SU-DHL-6 (cell line): ENCODE measurements around the gene SPACDR.

Experiments used
- H2AFZ ChIP-seq: fragments of 200-600 bp; sonication (generic); 2 replicates; pipeline ENCODE4 v1.6.1; 2014; ENCODE audit warnings: low read depth, mild to moderate bottlenecking, moderate library complexity, mixed read lengths, antibody characterized with exemption, low read length; ENCODE audit not compliant: severe bottlenecking
- H3F3A ChIP-seq: fragments of 200-600 bp; shearing (Covaris generic); 2 replicates; pipeline ENCODE4 v1.6.0; 2016; ENCODE audit warnings: antibody characterized with exemption, mild to moderate bottlenecking; ENCODE audit not compliant: insufficient read depth
- H3K27ac ChIP-seq: fragments of 200-600 bp; sonication (generic); 2 replicates; pipeline ENCODE4 v1.5.1; 2016; ENCODE audit warnings: low read depth, mild to moderate bottlenecking, low read length, moderate library complexity, mixed read lengths
- H3K27me3 ChIP-seq: fragments of 200-600 bp; sonication (generic), shearing (Covaris generic); 2 replicates; pipeline ENCODE4 v1.6.0; 2014; ENCODE audit warnings: mild to moderate bottlenecking, low read length
- H3K36me3 ChIP-seq: fragments of 200-600 bp; sonication (generic); 2 replicates; pipeline ENCODE4 v1.6.1; 2014; ENCODE audit warnings: mild to moderate bottlenecking, low read length, mixed read lengths
- H3K4me2 ChIP-seq: fragments of 300-600, 200-600 bp; shearing (Covaris generic), sonication (generic); 2 replicates; pipeline ENCODE4 v1.6.0; 2014; ENCODE audit warnings: low read length, low read depth, mild to moderate bottlenecking; ENCODE audit not compliant: poor library complexity, severe bottlenecking
- H3K4me3 ChIP-seq: fragments of 200-600 bp; sonication (generic); 2 replicates; pipeline ENCODE4 v1.5.1; 2014; ENCODE audit warnings: antibody characterized with exemption, low read length, mild to moderate bottlenecking, mixed read lengths; ENCODE audit not compliant: insufficient read depth, poor library complexity, severe bottlenecking
- H3K79me2 ChIP-seq: fragments of 200-600 bp; sonication (generic); 2 replicates; pipeline ENCODE4 v1.6.1; 2014; ENCODE audit warnings: mild to moderate bottlenecking, low read length, moderate library complexity; ENCODE audit not compliant: insufficient read depth
- H3K9ac ChIP-seq: fragments of 200-600 bp; sonication (generic); 2 replicates; pipeline ENCODE4 v1.7.0; 2014; ENCODE audit warnings: mild to moderate bottlenecking, low read length
- H3K9me2 ChIP-seq: fragments of 200-600 bp; sonication (generic); replicated peaks from 2 replicates; pipeline ENCODE4 v1.6.1; 2014; ENCODE audit warnings: low read length; ENCODE audit not compliant: insufficient read depth
- H3K9me3 ChIP-seq: fragments of 200-600 bp; sonication (generic); 2 replicates; pipeline ENCODE4 v1.6.1; 2014; ENCODE audit warnings: low read length, mixed read lengths; ENCODE audit not compliant: insufficient read depth
- H4K20me1 ChIP-seq: fragments of 200-600 bp; sonication (generic); 2 replicates; pipeline ENCODE4 v1.6.1; 2014; ENCODE audit warnings: low read depth, mild to moderate bottlenecking, antibody characterized with exemption, low read length, moderate library complexity, mixed read lengths
- CTCF ChIP-seq: fragments of 200-600 bp; sonication (generic); IDR thresholded peaks from one replicate; pipeline ENCODE4 v1.5.1; 2017; ENCODE audit warnings: antibody characterized with exemption, mild to moderate bottlenecking, low read length, moderate library complexity; ENCODE audit not compliant: insufficient read depth, poor library complexity, severe bottlenecking
- EZH2phosphoT487 ChIP-seq: fragments of 200-600 bp; sonication (generic), shearing (Covaris generic); conservative IDR thresholded peaks from 2 replicates; pipeline ENCODE4 v1.6.1; 2018; ENCODE audit warnings: mild to moderate bottlenecking, antibody characterized with exemption, low read length, moderate library complexity, mixed read lengths

Gene SPACDR

DNA sequence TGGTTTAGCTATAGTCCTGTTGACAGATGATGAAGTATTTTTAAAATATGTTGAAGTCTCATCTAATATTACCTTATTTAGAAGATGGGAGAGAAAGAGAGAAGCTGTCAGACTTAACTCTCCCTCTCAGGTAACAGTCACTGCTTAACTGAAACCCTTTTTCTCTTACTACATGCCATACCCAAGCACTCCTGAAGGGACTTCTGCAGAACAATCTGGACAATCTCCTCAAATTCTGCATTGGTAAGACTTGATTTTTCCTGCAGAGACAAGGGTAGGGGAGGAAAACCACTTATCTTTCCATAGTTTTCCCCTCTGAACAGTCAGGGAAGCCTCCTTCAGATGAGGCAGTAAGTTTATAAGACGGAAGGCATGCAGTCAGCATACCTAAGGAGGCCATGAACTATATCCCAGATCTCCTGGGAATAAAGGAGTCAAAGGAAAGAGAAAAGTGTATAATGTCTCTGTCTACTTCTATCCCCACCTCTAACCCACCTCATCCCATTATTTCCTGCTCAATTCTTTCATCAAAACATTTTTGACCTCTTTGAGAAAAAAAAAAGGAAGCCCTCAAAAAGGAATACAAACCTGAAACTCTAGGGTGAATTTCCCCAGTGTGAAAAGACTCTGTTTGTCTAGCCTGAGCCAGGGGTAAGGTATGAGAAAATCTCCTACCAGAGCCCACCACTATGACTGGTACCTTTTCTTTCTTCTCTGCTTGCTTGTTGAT lies 45.0 kb downstream of the SPACDR start:
- Histone ChIP-seq H3K27me3 (no peaks in the 10 kb centered on the region), H3K79me2 (no peaks in the 10 kb centered on the region), H3K36me3 (no peaks in the 10 kb centered on the region), H4K20me1 (no peaks in the 10 kb centered on the region), H3F3A (no peaks in the 10 kb centered on the region; the same call in 1 of the 2 replicates), H3K9me3 (no peaks in the 10 kb centered on the region), H3K27ac (no peak overlapping the region), H2AFZ (no peak overlapping the region), H3K4me2 (no peak overlapping the region), H3K4me3 (no peak overlapping the region), H3K9ac (no peak overlapping the region), H3K9me2 (no peaks in the 10 kb centered on the region)
- TF ChIP-seq EZH2phosphoT487 (no peak), CTCF (no peak)

DNA sequence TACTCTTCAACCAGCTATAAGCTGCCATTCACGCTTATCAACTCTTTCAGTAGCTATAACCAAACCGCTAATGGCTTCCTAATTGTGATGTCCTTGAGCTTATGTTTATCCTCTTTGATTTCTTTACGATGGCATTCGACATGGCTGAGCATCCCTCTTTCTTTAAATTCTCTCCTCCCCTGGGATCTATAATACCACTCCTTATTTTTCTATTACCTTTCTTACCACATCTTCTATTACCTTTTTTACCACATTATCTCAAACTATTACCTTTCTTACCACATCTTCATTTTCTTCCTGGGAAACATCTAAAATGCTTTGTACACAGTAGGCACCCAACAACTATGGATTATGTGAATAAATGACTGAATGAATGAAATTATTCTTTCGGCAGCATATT lies 48.6 kb downstream of the SPACDR start:
- H3K4me3 ChIP-seq: no peak overlapping the region
- TF ChIP-seq CTCF (no peak), EZH2phosphoT487 (no peak)
- no peak overlapping the region for H2AFZ ChIP-seq
- H3K9ac ChIP-seq: no peak overlapping the region
- no peaks in the 10 kb centered on the region; the same call in 1 of the 2 replicates for H3F3A ChIP-seq
- H3K79me2 ChIP-seq: no peaks in the 10 kb centered on the region
- H3K27ac ChIP-seq: no peak overlapping the region
- H3K9me3 ChIP-seq: no peaks in the 10 kb centered on the region
- H3K36me3 ChIP-seq: no peaks in the 10 kb centered on the region
- no peaks in the 10 kb centered on the region for H3K9me2 ChIP-seq
- 0 out of 2 replicates have a peak, but pooled peaks cover 2% of the 10 kb centered on the region for H3K27me3 ChIP-seq
- no peak overlapping the region for H3K4me2 ChIP-seq
- no peaks in the 10 kb centered on the region for H4K20me1 ChIP-seq

- Histone ChIP-seq H4K20me1 (no peaks in the 10 kb centered on the region), H3K79me2 (no peaks in the 10 kb centered on the region), H3F3A (no peaks in the 10 kb centered on the region), H3K27me3 (0 out of 2 replicates have a peak, but pooled peaks cover 2% of the 10 kb centered on the region), H3K9me3 (no peaks in the 10 kb centered on the region), H3K9ac (no peak overlapping the region), H3K4me3 (no peak overlapping the region), H3K27ac (no peak overlapping the region), H2AFZ (no peak overlapping the region), H3K4me2 (no peak overlapping the region), H3K9me2 (no peaks in the 10 kb centered on the region), H3K36me3 (no peaks in the 10 kb centered on the region)
- TF ChIP-seq CTCF (no peak), EZH2phosphoT487 (no peak)
Observed at GRCh38 chr7:100413889-100414288, 50.2 kb downstream of the SPACDR start.
